GM18519 (cell line): ENCODE data around the gene ZNF157.

Experiments used
- ATAC-seq: cut with Tn5 transposase; IDR thresholded peaks from one replicate; pipeline ENCODE4 v1.9.1; 2021; ENCODE audit warnings: mild to moderate bottlenecking, moderate library complexity; ENCODE audit not compliant: unreplicated experiment, low FRiP score

The ZNF157 gene

DNA sequence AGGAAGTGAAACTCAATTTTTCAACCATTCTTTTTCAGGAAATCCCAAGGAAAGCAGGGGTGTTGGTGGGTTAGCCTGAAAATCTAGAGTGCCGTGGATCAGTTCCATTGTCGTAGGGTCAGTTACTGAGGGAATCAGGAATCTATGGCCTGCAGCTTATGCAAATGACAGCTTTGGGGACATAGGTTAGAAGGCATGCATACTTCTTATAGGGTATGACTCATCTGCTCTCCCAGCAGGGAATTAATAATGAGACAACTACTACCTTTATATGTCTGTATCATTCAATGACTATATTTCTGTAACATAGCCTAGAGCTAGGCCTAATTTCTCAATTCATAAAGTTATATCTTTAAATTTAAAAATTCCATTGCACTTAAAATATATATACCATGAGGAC, 76.1 kb downstream of the ZNF157 start:
- ATAC-seq: no peak

DNA sequence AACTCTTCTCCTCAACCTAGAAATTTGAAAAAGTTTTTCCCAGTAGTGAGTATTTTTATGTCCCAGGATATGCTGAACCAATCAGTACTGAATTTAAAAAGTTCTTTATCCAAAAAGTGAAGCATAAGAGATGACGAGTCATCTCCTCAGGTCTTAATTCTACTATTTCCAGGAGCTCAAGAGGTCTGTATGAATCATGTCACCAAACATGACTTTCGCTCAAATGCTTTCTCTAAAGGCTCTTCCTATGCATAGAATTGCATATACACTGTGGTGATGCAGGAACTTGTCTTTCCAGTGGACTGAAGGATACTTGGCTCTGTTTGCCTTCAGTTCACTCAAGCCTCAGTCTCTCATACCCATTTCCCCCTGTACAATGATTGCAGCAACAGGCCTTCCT, 76.6 kb downstream of the ZNF157 start:
- no peak for ATAC-seq

DNA sequence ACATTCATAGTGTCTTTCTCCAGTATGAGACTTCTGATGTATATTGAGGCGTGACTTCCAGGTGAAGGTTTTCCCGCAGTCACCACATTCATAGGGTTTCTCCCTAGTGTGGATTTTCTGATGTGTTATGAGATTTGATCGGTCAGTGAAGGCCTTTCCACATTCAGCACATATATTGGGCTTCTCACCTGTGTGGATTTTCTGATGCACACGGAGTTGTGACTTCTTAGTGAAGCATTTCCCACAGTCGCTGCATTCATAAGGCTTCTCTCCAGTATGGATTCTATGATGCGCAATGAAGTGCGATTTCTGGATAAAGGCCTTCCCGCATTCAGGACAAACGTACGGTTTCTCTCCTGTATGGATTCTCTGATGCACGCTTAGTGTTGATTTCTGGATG, 77.2 kb downstream of the ZNF157 start:
- no peak for ATAC-seq

DNA sequence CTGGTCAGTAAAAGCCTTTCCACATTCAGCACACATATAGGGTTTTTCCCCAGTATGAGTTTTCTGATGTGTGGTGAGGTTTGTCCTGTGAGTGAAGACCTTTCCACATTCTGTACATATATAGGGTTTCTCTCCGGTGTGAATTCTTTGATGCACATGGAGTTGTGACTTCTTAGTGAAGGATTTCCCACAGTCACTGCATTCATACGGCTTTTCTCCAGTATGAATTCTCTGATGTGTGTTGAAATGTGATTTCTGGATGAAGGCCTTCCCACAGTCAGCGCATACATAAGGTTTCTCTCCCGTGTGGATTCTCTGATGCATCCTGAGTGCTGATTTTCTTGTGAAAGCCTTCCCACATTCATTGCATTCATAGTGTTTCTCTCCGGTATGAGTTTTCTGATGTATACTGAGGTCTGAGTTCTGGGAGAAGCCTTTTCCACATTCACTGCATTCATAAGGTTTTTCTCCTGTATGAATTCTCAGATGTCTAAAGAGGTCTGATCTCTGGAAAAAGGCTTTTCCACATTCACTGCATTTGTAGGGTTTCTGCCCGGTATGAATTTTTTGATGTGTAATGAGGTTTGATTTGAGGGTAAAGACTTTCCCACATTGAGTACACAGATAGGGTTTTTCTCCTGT, 77.9 kb downstream of the ZNF157 start:
- ATAC-seq: no peak

DNA sequence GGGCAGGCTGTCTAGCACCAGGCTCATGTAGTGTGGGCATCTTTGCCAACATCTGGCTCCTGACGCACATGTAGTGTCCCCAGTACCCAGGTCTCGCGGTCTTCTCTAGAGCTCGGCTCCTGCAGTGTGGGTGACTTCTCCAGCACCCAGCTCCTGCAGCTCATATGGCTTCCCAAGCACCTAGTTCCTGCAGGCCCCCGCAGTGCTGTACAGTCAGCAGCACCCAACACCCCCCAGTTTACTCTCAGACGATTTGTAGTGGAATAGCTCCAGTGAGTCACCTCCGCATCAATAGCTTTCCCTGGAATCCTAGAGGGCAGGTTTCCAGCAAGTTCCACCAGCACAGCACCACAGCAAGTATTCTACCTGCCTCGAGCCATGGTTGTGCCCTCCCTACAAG, 81.7 kb downstream of the ZNF157 start:
- ATAC-seq: no peak

DNA sequence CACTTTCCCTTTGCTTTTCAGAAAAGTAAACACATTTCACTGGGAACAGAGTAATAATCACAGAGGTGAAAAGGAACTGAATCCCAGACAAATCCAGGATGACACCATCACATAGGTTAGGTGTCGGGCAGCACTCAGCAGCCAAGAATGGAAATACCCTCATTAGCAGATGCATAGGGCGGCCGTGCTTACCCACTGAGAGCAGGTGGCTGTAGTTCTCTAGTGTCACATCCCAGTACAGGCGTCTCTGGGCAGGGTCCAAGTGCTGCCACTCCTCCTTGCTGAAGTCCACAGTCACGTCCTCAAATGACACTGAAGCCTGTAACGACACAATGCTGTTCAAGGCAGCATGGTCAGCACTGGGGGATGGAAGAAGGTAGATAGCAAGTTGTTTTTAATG, 85.7 kb downstream of the ZNF157 start:
- no peak for ATAC-seq

DNA sequence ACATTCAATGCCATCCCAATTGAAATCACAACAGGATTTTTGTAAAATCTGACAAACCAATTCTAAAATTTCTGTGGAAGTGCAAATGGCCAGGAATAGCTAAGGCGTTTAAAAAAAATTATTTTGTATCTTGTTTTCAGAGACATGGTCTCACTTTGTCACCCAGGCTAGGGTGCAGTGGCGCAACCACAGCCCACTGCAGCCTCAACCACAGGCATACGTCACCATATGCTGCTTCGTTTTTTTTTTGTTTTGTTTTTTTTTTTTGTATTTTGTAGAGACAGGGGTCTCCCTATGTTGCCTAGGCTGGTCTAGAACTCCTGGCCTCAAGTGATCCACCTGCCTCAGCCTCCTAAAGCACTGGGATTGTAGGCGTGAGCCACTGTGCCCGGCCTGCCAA, 88.2 kb downstream of the ZNF157 start:
- ATAC-seq: no peak

DNA sequence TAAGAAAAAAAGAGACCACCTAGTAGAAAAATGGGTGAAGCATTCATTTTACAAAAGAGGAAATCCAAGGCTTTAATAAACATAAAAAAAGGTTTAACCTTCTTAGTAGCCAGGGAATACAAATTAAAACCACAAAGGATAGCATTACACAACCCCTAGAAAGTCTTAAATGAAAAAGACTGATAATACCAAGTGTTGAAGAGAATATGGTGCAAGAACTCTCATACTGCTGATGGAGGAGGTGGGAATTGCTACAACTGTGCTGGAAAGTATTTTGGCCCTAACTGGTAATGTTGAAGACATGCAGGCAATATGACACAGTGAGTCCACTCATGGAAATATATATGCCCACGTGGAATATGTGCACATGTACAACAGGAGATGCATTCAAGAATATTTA, 90.2 kb downstream of the ZNF157 start:
- ATAC-seq: no peak
